WERI-Rb-1 (cell line): ENCODE data around the gene TBX5.

Source experiments
- DNase-seq: peaks from one replicate; pipeline ENCODE4 v3.0.0-alpha.2; 2020
- H3K27ac ChIP-seq: fragments of 250-450 bp; sonication (Bioruptor Pico); 2 replicates; pipeline ENCODE4 v1.5.1; 2020; ENCODE audit warnings: mild to moderate bottlenecking, moderate library complexity
- H3K27me3 ChIP-seq: fragments of 250-450 bp; sonication (Bioruptor Pico); 2 replicates; pipeline ENCODE4 v1.5.1; 2021; ENCODE audit warnings: mild to moderate bottlenecking, low read depth, moderate library complexity; ENCODE audit not compliant: insufficient read depth, severe bottlenecking
- H3K36me3 ChIP-seq: fragments of 250-450 bp; sonication (Bioruptor Pico); 2 replicates; pipeline ENCODE4 v1.5.1; 2020; ENCODE audit warnings: mild to moderate bottlenecking, moderate library complexity
- H3K4me3 ChIP-seq: 2 replicates; pipeline ENCODE4 v1.5.1; 2011; ENCODE audit warnings: low read depth, mild to moderate bottlenecking, control low read depth, low read length
- H3K9me3 ChIP-seq: fragments of 250-450 bp; sonication (Bioruptor Pico); 2 replicates; pipeline ENCODE4 v1.5.1; 2021; ENCODE audit warnings: mild to moderate bottlenecking, moderate library complexity; ENCODE audit not compliant: severe bottlenecking
- TF ChIP-seq, protein P1 (sequence below): IDR thresholded peaks from 2 replicates; pipeline ENCODE4 v1.5.1; 2011; ENCODE audit warnings: low read depth, mild to moderate bottlenecking, control low read depth, inconsistent platforms, low read length

The TBX5 gene

DNA sequence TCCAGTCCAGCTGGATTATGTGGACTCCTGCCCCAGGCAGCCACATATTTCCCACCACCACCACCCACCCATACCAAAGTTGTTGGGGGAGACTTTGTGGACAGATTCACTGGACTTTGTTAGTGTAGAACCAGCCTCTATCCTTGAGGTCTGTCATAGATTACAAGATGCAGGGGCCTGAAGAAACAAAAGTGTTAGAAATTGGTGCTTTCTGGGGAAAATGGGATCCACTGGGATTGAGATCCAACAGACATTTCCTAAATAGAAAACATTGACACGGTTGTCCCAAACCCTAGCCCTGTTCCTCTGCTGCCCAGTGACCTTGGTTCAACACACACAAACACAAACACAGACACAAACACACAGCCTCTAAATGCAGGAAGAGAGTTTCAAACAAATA is 36.6 kb upstream of the TBX5 start:
- no peak for DNase-seq
- TF ChIP-seq, protein P1, sequence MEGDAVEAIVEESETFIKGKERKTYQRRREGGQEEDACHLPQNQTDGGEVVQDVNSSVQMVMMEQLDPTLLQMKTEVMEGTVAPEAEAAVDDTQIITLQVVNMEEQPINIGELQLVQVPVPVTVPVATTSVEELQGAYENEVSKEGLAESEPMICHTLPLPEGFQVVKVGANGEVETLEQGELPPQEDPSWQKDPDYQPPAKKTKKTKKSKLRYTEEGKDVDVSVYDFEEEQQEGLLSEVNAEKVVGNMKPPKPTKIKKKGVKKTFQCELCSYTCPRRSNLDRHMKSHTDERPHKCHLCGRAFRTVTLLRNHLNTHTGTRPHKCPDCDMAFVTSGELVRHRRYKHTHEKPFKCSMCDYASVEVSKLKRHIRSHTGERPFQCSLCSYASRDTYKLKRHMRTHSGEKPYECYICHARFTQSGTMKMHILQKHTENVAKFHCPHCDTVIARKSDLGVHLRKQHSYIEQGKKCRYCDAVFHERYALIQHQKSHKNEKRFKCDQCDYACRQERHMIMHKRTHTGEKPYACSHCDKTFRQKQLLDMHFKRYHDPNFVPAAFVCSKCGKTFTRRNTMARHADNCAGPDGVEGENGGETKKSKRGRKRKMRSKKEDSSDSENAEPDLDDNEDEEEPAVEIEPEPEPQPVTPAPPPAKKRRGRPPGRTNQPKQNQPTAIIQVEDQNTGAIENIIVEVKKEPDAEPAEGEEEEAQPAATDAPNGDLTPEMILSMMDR: no peak
- peaks cover 2% of the 10 kb centered on the region for H3K9me3 ChIP-seq
- no peaks in the 10 kb centered on the region for H3K36me3 ChIP-seq
- H3K27me3 ChIP-seq: peaks cover 96% of the 10 kb centered on the region
- H3K4me3 ChIP-seq: no peak overlapping the region
- no peak overlapping the region for H3K27ac ChIP-seq

DNA sequence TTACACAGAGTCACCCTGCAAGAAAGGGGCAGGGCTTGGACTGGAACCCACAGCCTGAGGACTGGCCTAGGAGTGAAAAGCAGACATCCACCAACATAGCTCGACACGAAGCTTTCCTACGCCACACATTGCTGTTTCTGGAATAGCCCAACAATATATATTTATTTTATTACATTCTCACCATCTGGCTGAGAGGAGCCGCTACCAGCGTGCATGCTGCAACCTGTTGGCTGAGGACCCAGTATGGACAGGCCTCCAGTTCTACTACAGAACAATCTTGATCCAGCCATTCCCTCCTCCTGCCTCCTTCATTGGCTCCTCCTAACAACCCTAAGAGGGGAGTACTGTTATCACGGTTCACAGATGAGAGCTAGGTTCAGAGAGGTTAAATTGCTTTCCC is 35.6 kb upstream of the TBX5 start:
- peaks cover 2% of the 10 kb centered on the region for H3K9me3 ChIP-seq
- no peak for DNase-seq
- H3K27ac ChIP-seq: no peak overlapping the region
- H3K4me3 ChIP-seq: no peak overlapping the region
- H3K36me3 ChIP-seq: no peaks in the 10 kb centered on the region
- H3K27me3 ChIP-seq: peaks cover 94% of the 10 kb centered on the region
- TF ChIP-seq, protein P1: no peak

DNA sequence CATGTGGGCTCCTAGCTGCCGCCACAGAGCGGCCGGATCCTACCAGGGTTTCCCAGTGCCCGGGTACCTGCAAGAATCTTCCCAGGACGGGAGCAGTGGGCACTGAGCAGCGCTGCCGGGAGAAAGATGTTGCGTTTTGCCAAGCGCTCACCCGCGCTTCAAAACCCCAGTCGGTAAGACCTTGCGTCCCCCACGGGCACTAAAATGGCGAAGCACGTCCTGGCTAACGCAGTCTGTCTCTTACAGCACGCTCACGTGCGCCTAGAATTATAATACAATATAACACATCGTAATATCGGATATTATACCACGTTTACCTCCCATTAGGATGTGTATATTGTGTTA is 35.1 kb upstream of the TBX5 start:
- Histone ChIP-seq H3K9me3 (peaks cover 2% of the 10 kb centered on the region), H3K27ac (no peak overlapping the region), H3K36me3 (no peaks in the 10 kb centered on the region), H3K4me3 (no peak overlapping the region), H3K27me3 (peaks cover 88% of the 10 kb centered on the region)
- DNase-seq: no peak
- TF ChIP-seq, protein P1: no peak

DNA sequence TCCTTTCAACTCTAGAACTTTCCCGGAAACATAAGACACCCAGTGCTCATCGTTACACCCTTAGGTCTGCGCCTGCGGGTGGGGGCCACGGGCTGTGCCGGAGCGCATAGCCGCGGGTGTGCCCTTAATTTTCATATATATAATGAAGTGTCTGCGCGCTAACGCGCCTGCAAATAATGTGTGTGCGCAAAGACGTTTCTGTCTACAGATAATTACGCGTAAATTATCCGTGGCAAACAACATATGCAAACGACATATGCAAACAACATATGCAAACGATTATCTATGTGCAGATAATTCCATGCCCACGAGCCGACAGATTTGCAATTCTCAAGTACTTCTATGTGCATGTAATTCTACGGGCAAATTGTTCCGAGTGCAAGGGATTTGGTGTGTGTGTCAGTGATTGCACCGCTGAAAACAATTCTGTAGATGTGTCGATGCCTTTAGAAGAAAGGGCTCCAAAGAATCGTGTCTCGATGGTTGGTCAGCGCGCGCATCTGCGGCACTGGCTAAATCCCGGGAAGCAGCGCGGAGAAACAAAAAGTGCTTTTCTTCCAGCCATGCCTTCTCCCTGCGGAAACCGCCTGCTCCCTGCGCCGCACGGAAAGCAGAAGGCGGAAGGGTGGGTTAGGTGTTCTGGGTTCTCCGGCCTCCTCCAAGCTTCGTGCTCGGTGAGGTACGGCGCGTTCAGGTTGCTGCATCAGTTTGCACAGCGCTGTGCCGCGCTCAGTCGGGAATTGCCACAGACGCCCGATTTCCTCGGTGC is 34.5 kb upstream of the TBX5 start:
- Histone ChIP-seq H3K9me3 (peaks cover 2% of the 10 kb centered on the region), H3K27me3 (peaks cover 83% of the 10 kb centered on the region), H3K27ac (no peak overlapping the region), H3K4me3 (no peak overlapping the region), H3K36me3 (no peaks in the 10 kb centered on the region)
- no peak for DNase-seq
- TF ChIP-seq, protein P1: no peak

DNA sequence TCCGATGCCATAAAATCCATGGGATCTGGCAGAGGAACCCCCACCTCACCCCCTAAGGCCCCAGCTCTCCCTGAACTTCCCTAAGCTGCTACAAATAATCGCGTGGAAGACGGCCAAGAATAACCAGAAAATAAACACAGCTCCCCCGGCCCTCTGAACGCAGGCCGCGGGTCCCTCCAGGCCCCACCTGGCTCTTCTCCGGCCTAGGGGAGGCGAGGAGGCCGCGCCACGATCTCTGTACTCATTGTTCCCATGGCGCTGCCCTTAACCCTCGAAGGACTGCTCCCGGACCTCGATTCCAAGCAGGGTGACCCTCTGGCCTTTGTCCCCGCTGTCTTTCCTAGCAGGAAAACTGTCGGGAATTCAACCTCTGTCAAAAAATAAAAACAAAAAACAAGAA is 33.9 kb upstream of the TBX5 start:
- Histone ChIP-seq H3K9me3 (peaks cover 2% of the 10 kb centered on the region), H3K36me3 (no peaks in the 10 kb centered on the region), H3K27ac (no peak overlapping the region), H3K27me3 (peaks cover 80% of the 10 kb centered on the region), H3K4me3 (no peak overlapping the region)
- DNase-seq: no peak
- TF ChIP-seq, protein P1: no peak

DNA sequence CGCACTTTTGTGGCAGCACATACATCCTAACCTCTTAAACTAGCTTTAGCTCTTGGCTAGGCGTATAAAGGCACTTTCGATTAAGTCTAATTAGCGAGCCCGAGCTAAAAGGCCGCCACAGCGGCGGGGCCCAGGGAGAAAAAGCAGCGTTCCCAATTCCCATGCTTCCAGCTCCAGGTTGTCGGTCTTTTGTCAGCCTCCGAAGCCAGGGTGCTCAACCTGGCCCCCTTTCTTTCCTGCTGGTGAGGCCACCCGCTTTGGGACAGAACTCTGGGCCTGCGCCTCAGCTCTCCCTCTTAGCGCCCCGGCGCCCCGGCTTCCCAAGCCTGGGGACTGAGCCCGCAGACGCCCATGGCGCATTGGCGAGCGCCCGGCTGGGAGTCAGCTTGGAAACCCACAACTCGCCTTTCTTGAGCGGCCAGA is 33.3 kb upstream of the TBX5 start:
- H3K4me3 ChIP-seq: no peak overlapping the region
- H3K9me3 ChIP-seq: peaks cover 2% of the 10 kb centered on the region
- TF ChIP-seq, protein P1: no peak
- no peak for DNase-seq
- peaks cover 80% of the 10 kb centered on the region for H3K27me3 ChIP-seq
- H3K36me3 ChIP-seq: no peaks in the 10 kb centered on the region
- H3K27ac ChIP-seq: no peak overlapping the region
